Breast epithelium (tissue), 3 donors: Measurements from ENCODE around the gene SRSF5.

Experiments used
- CTCF ChIP-seq, 3 donors: fragments of 450-650 bp; IDR thresholded peaks; one replicate each; pipeline ENCODE4 v1.5.1; 2016 to 2017; ENCODE audit warnings: antibody characterized with exemption in 3 of 3, mild to moderate bottlenecking in 3 of 3, moderate library complexity in 3 of 3
- POLR2A ChIP-seq: fragments of 450-650 bp; IDR thresholded peaks from one replicate; pipeline ENCODE4 v1.6.1; 2016; ENCODE audit warnings: antibody characterized with exemption, mild to moderate bottlenecking, moderate library complexity
- POLR2AphosphoS5 ChIP-seq, 3 donors: sonication (generic); formaldehyde crosslinking; IDR thresholded peaks; one replicate each; pipeline ENCODE4 v1.6.1; 2017; ENCODE audit warnings: antibody characterized with exemption in 3 of 3

DNA sequence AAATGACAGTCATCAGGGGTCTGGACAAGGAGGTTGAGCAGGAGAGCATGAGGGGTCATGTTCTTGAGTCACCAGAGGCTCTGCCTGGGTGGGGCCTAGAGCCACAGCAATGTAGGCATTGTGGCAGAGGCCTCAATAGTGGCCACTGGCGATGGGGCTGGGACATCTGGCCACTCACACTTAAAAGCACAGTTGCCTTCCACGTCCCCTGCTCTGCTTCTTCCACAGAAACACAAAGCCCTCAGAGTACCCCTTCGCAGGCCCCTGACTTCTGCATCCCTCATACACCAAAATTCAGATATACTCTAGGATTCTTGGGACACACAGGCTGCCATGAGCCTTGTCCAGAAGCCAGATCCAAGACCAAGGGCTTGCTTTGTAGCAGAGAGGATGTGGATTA, 27.8 kb downstream of the SRSF5 start:
- no peak for TF ChIP-seq CTCF (IDR thresholded peaks at IDR 0.05)
- no peak for TF ChIP-seq POLR2A
- TF ChIP-seq POLR2AphosphoS5 (IDR thresholded peaks at IDR 0.05), result no peak
